DND-41 (cell line): ENCODE data around the gene PTPN3.
A peak's percentile ranks its signal among the peaks of the same experiment; 100 is the strongest.

ENCODE experiments used
- ATAC-seq: fragments of 200-7000 bp; cut with Tn5 transposase; 3 replicates; pipeline ENCODE4 v1.9.1; 2021; ENCODE audit warnings: low read depth; ENCODE audit not compliant: insufficient read depth
- DNase-seq: peaks from one replicate; pipeline ENCODE4 v3.0.0-alpha.2; 2020
- H2AFZ ChIP-seq: 2 replicates; pipeline ENCODE4 v1.6.0; 2012; ENCODE audit warnings: low read depth, low read length
- H3K27ac ChIP-seq: 2 replicates; pipeline ENCODE4 v1.5.1; 2012; ENCODE audit warnings: low read length, inconsistent platforms
- H3K27me3 ChIP-seq: fragments of 200-600 bp; sonication (generic); 2 replicates; pipeline ENCODE4 v1.6.0; 2012; ENCODE audit warnings: low read length, mild to moderate bottlenecking, inconsistent platforms; ENCODE audit not compliant: insufficient read depth, poor library complexity
- H3K36me3 ChIP-seq: 2 replicates; pipeline ENCODE4 v1.5.1; 2012; ENCODE audit warnings: low read length, inconsistent platforms; ENCODE audit not compliant: insufficient read depth
- H3K4me1 ChIP-seq: 2 replicates; pipeline ENCODE4 v1.5.1; 2012; ENCODE audit warnings: mild to moderate bottlenecking, low read length; ENCODE audit not compliant: insufficient read depth
- H3K4me2 ChIP-seq: 2 replicates; pipeline ENCODE4 v1.6.0; 2012; ENCODE audit warnings: mild to moderate bottlenecking, moderate library complexity, low read length, inconsistent platforms; ENCODE audit not compliant: insufficient read depth
- H3K4me3 ChIP-seq, 2 experiments: fragments of 200-600 bp in 1 of 2; shearing (Covaris generic) in 1 of 2; 2 replicates each; pipeline ENCODE4 v1.5.1; 2012 to 2016; ENCODE audit warnings: inconsistent platforms in 2 of 2, low read length in 2 of 2, mild to moderate bottlenecking in 2 of 2, low read depth in 1 of 2, moderate library complexity in 1 of 2
- H3K79me2 ChIP-seq: 2 replicates; pipeline ENCODE4 v1.6.0; 2012; ENCODE audit warnings: low read length, inconsistent platforms; ENCODE audit not compliant: insufficient read depth
- H3K9ac ChIP-seq: 2 replicates; pipeline ENCODE4 v1.6.0; 2012; ENCODE audit warnings: low read depth, mild to moderate bottlenecking, inconsistent platforms, low read length, moderate library complexity
- H3K9me3 ChIP-seq: 2 replicates; pipeline ENCODE4 v1.5.1; 2012; ENCODE audit warnings: low read length, moderate library complexity, mild to moderate bottlenecking, inconsistent platforms; ENCODE audit not compliant: insufficient read depth, severe bottlenecking
- H4K20me1 ChIP-seq: 2 replicates; pipeline ENCODE4 v1.6.0; 2012; ENCODE audit warnings: low read length; ENCODE audit not compliant: insufficient read depth
- EZH2 ChIP-seq: IDR thresholded peaks from 3 replicates; pipeline ENCODE4 v1.6.1; 2012; ENCODE audit warnings: borderline replicate concordance, low read depth, mild to moderate bottlenecking, moderate library complexity, low read length, inconsistent platforms; ENCODE audit not compliant: severe bottlenecking
- TF ChIP-seq, protein P1 (sequence below): IDR thresholded peaks from 2 replicates; pipeline ENCODE4 v1.5.1; 2012; ENCODE audit warnings: borderline replicate concordance, low read length, moderate library complexity, mild to moderate bottlenecking; ENCODE audit not compliant: poor library complexity, severe bottlenecking; ENCODE audit errors: extremely low read depth

The PTPN3 gene

DNA sequence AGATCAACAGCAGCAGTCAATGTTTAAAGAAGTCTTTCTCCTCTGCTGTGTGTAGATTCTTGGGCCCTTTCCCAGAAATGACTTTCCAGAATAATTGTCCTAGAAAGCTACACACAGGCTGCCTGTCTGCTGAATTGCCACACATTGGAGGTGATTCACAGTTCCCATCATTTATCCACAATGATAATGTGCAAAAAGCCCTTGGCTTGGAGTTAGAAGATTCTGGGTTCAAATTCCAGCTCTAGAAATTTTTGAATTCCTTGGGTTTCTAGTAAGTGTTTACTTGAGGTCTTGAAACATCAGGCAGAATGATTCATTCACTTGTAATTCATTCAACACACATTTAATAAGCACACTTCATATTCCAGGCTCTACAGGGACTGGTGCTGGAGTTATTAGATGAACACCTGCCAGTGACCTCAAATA is 148.7 kb downstream of the PTPN3 start:
- no peak overlapping the region for H3K4me3 ChIP-seq
- no peaks in the 10 kb centered on the region for H3K27me3 ChIP-seq
- no peaks in the 10 kb centered on the region for H3K36me3 ChIP-seq
- TF ChIP-seq, protein P1, sequence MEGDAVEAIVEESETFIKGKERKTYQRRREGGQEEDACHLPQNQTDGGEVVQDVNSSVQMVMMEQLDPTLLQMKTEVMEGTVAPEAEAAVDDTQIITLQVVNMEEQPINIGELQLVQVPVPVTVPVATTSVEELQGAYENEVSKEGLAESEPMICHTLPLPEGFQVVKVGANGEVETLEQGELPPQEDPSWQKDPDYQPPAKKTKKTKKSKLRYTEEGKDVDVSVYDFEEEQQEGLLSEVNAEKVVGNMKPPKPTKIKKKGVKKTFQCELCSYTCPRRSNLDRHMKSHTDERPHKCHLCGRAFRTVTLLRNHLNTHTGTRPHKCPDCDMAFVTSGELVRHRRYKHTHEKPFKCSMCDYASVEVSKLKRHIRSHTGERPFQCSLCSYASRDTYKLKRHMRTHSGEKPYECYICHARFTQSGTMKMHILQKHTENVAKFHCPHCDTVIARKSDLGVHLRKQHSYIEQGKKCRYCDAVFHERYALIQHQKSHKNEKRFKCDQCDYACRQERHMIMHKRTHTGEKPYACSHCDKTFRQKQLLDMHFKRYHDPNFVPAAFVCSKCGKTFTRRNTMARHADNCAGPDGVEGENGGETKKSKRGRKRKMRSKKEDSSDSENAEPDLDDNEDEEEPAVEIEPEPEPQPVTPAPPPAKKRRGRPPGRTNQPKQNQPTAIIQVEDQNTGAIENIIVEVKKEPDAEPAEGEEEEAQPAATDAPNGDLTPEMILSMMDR: no peak
- no peak for TF ChIP-seq EZH2
- ATAC-seq: no peak
- H4K20me1 ChIP-seq: no peaks in the 10 kb centered on the region
- H3K9ac ChIP-seq: no peak overlapping the region
- H2AFZ ChIP-seq: no peak overlapping the region
- no peaks in the 10 kb centered on the region for H3K9me3 ChIP-seq
- no peaks in the 10 kb centered on the region for H3K4me1 ChIP-seq
- DNase-seq: no peak
- H3K79me2 ChIP-seq: no peaks in the 10 kb centered on the region
- no peak overlapping the region for H3K4me2 ChIP-seq
- no peak overlapping the region for H3K27ac ChIP-seq

DNA sequence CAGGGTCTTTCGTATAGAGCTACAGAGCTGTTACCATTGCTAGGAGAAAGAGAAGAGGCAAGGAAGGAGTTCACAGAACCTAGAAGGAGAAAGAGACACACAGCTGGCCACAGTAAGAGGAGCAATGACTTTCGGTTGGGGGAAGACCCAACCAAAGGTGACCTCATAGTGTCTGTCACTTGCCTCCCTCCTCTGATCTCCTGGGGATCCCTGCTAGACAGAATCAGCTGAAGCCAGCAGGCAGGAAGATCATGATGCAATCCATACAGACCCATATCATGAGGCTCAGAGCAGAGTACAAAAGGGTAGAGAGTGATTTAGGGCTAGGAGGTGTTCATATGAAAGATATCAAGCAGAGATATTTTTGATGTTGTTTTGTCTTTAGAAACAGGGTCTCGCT is 151.2 kb downstream of the PTPN3 start:
- no peak overlapping the region for H3K27ac ChIP-seq
- ATAC-seq: peak; percentile 47; the same call in 2 of the 3 replicates

DNA sequence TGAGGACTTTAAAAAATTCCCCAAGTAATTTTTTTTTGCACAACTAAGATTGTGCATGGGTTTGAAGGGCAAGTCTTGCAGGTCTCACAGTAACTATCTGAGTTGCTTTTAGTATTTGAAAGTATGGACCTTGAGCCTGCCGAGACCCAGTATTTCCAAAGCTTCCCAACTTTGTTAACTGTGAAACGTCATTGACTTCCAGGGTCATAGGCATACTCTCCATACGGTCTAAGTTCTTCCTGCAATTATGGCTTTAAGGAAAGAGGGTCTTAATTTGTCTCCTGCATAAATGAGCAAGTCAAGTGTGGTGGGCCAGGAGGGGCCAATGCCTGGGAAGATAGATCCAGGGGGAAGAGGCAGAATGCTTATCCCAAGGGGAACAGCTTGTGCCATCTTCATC is 153.2 kb downstream of the PTPN3 start:
- H3K4me3 ChIP-seq: no peak overlapping the region
- no peak overlapping the region for H3K4me2 ChIP-seq
- no peak overlapping the region for H3K9ac ChIP-seq
- no peak for DNase-seq
- H3K27ac ChIP-seq: no peak overlapping the region
- ATAC-seq: no peak
- no peaks in the 10 kb centered on the region for H3K4me1 ChIP-seq
- no peak for TF ChIP-seq EZH2
- TF ChIP-seq, protein P1: no peak
- H3K9me3 ChIP-seq: no peaks in the 10 kb centered on the region
- no peaks in the 10 kb centered on the region for H4K20me1 ChIP-seq
- no peaks in the 10 kb centered on the region for H3K79me2 ChIP-seq
- no peak overlapping the region for H2AFZ ChIP-seq
- H3K36me3 ChIP-seq: no peaks in the 10 kb centered on the region
- no peaks in the 10 kb centered on the region for H3K27me3 ChIP-seq

More for the DNA sequence above, 151.2 kb downstream of the PTPN3 start:
- no peak for TF ChIP-seq EZH2
- TF ChIP-seq, protein P1: no peak
- no peak overlapping the region for H3K9ac ChIP-seq
- H3K4me1 ChIP-seq: no peaks in the 10 kb centered on the region
- H3K4me2 ChIP-seq: no peak overlapping the region
- H3K9me3 ChIP-seq: no peaks in the 10 kb centered on the region
- no peak overlapping the region for H3K4me3 ChIP-seq
- H3K79me2 ChIP-seq: no peaks in the 10 kb centered on the region
- H4K20me1 ChIP-seq: no peaks in the 10 kb centered on the region
- DNase-seq: peak; percentile 10
- no peak overlapping the region for H2AFZ ChIP-seq
- H3K27me3 ChIP-seq: no peaks in the 10 kb centered on the region
- H3K36me3 ChIP-seq: no peaks in the 10 kb centered on the region

DNA sequence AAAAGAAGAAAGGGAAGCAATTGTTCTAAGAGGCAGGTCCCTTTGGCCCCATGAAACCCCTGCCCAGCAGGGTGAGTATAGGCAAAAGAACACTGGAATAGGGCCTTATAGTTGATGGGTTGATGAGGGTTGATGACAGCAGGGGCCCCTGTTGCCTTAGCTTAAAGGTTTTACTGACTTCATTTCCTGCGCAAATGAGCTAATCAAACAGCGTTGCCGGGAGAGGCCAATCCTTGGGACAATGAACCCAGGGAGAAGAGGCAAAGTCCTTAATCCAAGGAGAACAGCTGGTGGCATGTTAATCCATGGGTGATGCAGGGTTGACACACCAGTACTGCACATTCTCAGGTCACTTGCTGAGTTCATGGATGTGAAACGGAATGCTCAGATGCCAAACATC is 155.2 kb downstream of the PTPN3 start:
- Histone ChIP-seq H3K4me1 (no peaks in the 10 kb centered on the region), H3K27ac (no peak overlapping the region), H3K4me2 (no peak overlapping the region), H3K9me3 (no peaks in the 10 kb centered on the region), H4K20me1 (no peaks in the 10 kb centered on the region), H3K9ac (no peak overlapping the region), H2AFZ (no peak overlapping the region), H3K27me3 (no peaks in the 10 kb centered on the region), H3K36me3 (no peaks in the 10 kb centered on the region), H3K79me2 (no peaks in the 10 kb centered on the region), H3K4me3 (no peak overlapping the region)
- DNase-seq: no peak
- no peak for TF ChIP-seq EZH2
- TF ChIP-seq, protein P1: no peak
- no peak for ATAC-seq
